H1 (cell line): ENCODE results near the gene TMIGD3.

Experiments
- CTCF ChIP-seq, 3 experiments: IDR thresholded peaks; 1 replicate in 2 of 3; 2 replicates in 1 of 3; pipeline versions ENCODE4 v1.5.1 to v1.6.1; 2011; ENCODE audit warnings: low read length in 3 of 3, mild to moderate bottlenecking in 3 of 3, inconsistent platforms in 2 of 3, low read depth in 1 of 3, moderate library complexity in 1 of 3; ENCODE audit not compliant: insufficient read depth in 1 of 3; ENCODE audit errors: control extremely low read depth in 1 of 3
- EGR1 ChIP-seq: IDR thresholded peaks from 2 replicates; pipeline ENCODE4 v1.6.1; 2011; ENCODE audit warnings: low read depth, low read length, borderline replicate concordance
- HDAC6 ChIP-seq: IDR thresholded peaks from one replicate; pipeline ENCODE4 v1.7.1; 2012; ENCODE audit warnings: low read depth, mild to moderate bottlenecking, inconsistent platforms, low read length, moderate library complexity
- KDM4A ChIP-seq: IDR thresholded peaks from one replicate; pipeline ENCODE4 v1.7.1; 2012; ENCODE audit warnings: low read depth, mild to moderate bottlenecking, moderate library complexity, low read length, inconsistent platforms; ENCODE audit not compliant: severe bottlenecking
- NANOG ChIP-seq: IDR thresholded peaks from 2 replicates; pipeline ENCODE4 v1.6.1; 2011; ENCODE audit warnings: low read length, low read depth, mild to moderate bottlenecking, inconsistent platforms; ENCODE audit not compliant: insufficient read depth, poor library complexity, severe bottlenecking
- RAD21 ChIP-seq, 2 experiments: IDR thresholded peaks in 1 of 2; conservative IDR thresholded peaks in 1 of 2; 2 replicates each; pipeline ENCODE4 v1.6.1; 2011; ENCODE audit warnings: low read depth in 2 of 2, low read length in 2 of 2, improper control_type of control experiment in 1 of 2, inconsistent platforms in 1 of 2, mild to moderate bottlenecking in 1 of 2, moderate library complexity in 1 of 2
- SIN3A ChIP-seq, 2 experiments: IDR thresholded peaks in 1 of 2; conservative IDR thresholded peaks in 1 of 2; 2 replicates each; pipeline ENCODE4 v1.6.1; 2011 to 2012; ENCODE audit warnings: low read length in 2 of 2, improper control_type of control experiment in 1 of 2, low read depth in 1 of 2, mild to moderate bottlenecking in 1 of 2
- TAF1 ChIP-seq: IDR thresholded peaks from 2 replicates; pipeline ENCODE4 v1.6.1; 2011; ENCODE audit warnings: mild to moderate bottlenecking, low read depth, low read length
- TCF12 ChIP-seq: IDR thresholded peaks from 2 replicates; pipeline ENCODE4 v1.6.1; 2011; ENCODE audit warnings: low read depth, mild to moderate bottlenecking, low read length
- YY1 ChIP-seq: IDR thresholded peaks from 2 replicates; pipeline ENCODE4 v1.6.1; 2011; ENCODE audit warnings: low read depth, mild to moderate bottlenecking, low read length

- TF ChIP-seq KDM4A (no peak), CTCF (IDR thresholded peaks at IDR 0.05; ENCODE audit: control extremely low read depth in 1 of 3, insufficient read depth in 1 of 3, low read depth in 1 of 3, low read length in 3 of 3) (no peak), YY1 (no peak), HDAC6 (no peak), RAD21 (IDR thresholded peaks at IDR 0.05 in 1 of 2, conservative IDR thresholded peaks at IDR 0.05 in 1 of 2; ENCODE audit: low read depth in 2 of 2, low read length in 2 of 2) (no peak), TCF12 (no peak), EGR1 (no peak), NANOG (no peak), TAF1 (no peak), SIN3A (conservative IDR thresholded peaks at IDR 0.05 in 1 of 2, IDR thresholded peaks at IDR 0.05 in 1 of 2; ENCODE audit: low read depth in 1 of 2, low read length in 2 of 2) (no peak)
Measured at GRCh38 chr1:111497592-111497991, 5.8 kb downstream of the TMIGD3 start.
